MM.1S (cell line): ENCODE results near the gene CSRP1.

Experiments
- DNase-seq: peaks from one replicate; pipeline ENCODE4 v3.0.0-alpha.2; 2015
- H2AFZ ChIP-seq: fragments of 300-600 bp; sonication (generic); 2 replicates; pipeline ENCODE4 v1.6.0; 2016; ENCODE audit warnings: antibody characterized with exemption, low read length
- H3F3A ChIP-seq: fragments of 300-600 bp; sonication (generic); 2 replicates; pipeline ENCODE4 v1.6.1; 2016; ENCODE audit warnings: mild to moderate bottlenecking, antibody characterized with exemption, low read length, moderate library complexity, mixed read lengths; ENCODE audit not compliant: insufficient read depth
- H3K27ac ChIP-seq: fragments of 300-600 bp; sonication (generic); 2 replicates; pipeline ENCODE4 v1.5.1; 2016; ENCODE audit warnings: mild to moderate bottlenecking, low read length
- H3K27me3 ChIP-seq: fragments of 300-600 bp; sonication (generic); replicated peaks from 2 replicates; pipeline ENCODE4 v1.6.0; 2016; ENCODE audit warnings: low read length; ENCODE audit not compliant: insufficient read depth
- H3K36me3 ChIP-seq: fragments of 300-600 bp; sonication (generic); replicated peaks from 2 replicates; pipeline ENCODE4 v1.6.1; 2016; ENCODE audit warnings: mild to moderate bottlenecking, low read length, mixed read lengths; ENCODE audit not compliant: insufficient read depth
- H3K4me1 ChIP-seq: fragments of 300-600 bp; sonication (generic); 2 replicates; pipeline ENCODE4 v1.6.1; 2016; ENCODE audit warnings: low read length, mixed read lengths
- H3K4me2 ChIP-seq: fragments of 300-600 bp; sonication (generic); 2 replicates; pipeline ENCODE4 v1.6.0; 2016; ENCODE audit warnings: low read depth, low read length
- H3K4me3 ChIP-seq: fragments of 300-600 bp; sonication (generic); 2 replicates; pipeline ENCODE4 v1.5.1; 2016; ENCODE audit warnings: low read length, mixed read lengths
- H3K79me2 ChIP-seq: fragments of 300-600 bp; sonication (generic); 2 replicates; pipeline ENCODE4 v1.6.1; 2016; ENCODE audit warnings: mixed run types, low read length, mixed read lengths
- H3K9ac ChIP-seq: fragments of 300-600 bp; sonication (generic); 2 replicates; pipeline ENCODE4 v1.6.1; 2016; ENCODE audit warnings: low read length, mixed read lengths
- H3K9me2 ChIP-seq: fragments of 300-600 bp; sonication (generic); replicated peaks from 2 replicates; pipeline ENCODE4 v1.6.1; 2016; ENCODE audit warnings: mild to moderate bottlenecking, low read length, mixed read lengths; ENCODE audit not compliant: insufficient read depth
- H3K9me3 ChIP-seq: fragments of 300-600 bp; sonication (generic); replicated peaks from 2 replicates; pipeline ENCODE4 v1.6.1; 2016; ENCODE audit warnings: mild to moderate bottlenecking, low read length, mixed read lengths; ENCODE audit not compliant: insufficient read depth
- H4K20me1 ChIP-seq: fragments of 300-600 bp; sonication (generic); 2 replicates; pipeline ENCODE4 v1.6.1; 2016; ENCODE audit warnings: mild to moderate bottlenecking, low read length, moderate library complexity, mixed read lengths; ENCODE audit not compliant: insufficient read depth
- EZH2 ChIP-seq: fragments of 300-600 bp; sonication (generic); optimal IDR thresholded peaks from 2 replicates; pipeline ENCODE3; 2017; ENCODE audit warnings: low read depth, mild to moderate bottlenecking, antibody characterized with exemption, low read length, mixed read lengths
- EZH2phosphoT487 ChIP-seq: fragments of 300-600 bp; sonication (generic); IDR thresholded peaks from 2 replicates; pipeline ENCODE4 v1.6.1; 2018; ENCODE audit warnings: antibody characterized with exemption, low read length
- TF ChIP-seq, protein P1 (sequence below): fragments of 300-600 bp; sonication (generic); IDR thresholded peaks from 2 replicates; pipeline ENCODE4 v1.5.1; 2016; ENCODE audit warnings: antibody characterized with exemption, low read length, mixed read lengths

The CSRP1 gene

DNA sequence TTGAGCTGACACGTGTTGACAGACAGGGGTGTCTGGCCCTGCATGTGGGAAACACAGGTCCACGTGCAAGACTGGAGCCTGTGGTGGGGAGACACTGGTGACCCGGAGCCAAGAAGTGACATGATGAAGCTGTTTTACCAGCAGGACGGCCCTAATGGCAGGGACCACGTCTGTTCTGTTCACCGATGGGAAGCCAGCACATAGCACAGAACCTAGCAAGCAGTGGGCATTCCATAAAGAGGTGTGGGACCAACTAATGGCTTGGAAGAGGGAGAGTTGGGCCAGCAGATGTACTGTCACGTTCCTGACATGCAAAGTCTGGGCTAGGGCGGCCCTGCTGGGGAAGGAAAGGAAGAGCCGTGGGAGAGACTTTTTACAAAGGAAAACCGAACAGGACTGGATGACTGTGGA lies 47.3 kb upstream of the CSRP1 start:
- Histone ChIP-seq H3K4me1 (no peaks in the 10 kb centered on the region), H4K20me1 (no peaks in the 10 kb centered on the region), H3K9me3 (no peaks in the 10 kb centered on the region), H3K4me2 (no peak overlapping the region), H3K27ac (no peak overlapping the region), H3K4me3 (no peak overlapping the region), H3K79me2 (no peaks in the 10 kb centered on the region), H3F3A (no peaks in the 10 kb centered on the region), H3K36me3 (no peaks in the 10 kb centered on the region), H2AFZ (no peak overlapping the region), H3K9ac (no peak overlapping the region), H3K9me2 (no peaks in the 10 kb centered on the region), H3K27me3 (peaks cover 11% of the 10 kb centered on the region; the same call in 1 of the 2 replicates)
- TF ChIP-seq EZH2phosphoT487, result no peak
- TF ChIP-seq, protein P1, sequence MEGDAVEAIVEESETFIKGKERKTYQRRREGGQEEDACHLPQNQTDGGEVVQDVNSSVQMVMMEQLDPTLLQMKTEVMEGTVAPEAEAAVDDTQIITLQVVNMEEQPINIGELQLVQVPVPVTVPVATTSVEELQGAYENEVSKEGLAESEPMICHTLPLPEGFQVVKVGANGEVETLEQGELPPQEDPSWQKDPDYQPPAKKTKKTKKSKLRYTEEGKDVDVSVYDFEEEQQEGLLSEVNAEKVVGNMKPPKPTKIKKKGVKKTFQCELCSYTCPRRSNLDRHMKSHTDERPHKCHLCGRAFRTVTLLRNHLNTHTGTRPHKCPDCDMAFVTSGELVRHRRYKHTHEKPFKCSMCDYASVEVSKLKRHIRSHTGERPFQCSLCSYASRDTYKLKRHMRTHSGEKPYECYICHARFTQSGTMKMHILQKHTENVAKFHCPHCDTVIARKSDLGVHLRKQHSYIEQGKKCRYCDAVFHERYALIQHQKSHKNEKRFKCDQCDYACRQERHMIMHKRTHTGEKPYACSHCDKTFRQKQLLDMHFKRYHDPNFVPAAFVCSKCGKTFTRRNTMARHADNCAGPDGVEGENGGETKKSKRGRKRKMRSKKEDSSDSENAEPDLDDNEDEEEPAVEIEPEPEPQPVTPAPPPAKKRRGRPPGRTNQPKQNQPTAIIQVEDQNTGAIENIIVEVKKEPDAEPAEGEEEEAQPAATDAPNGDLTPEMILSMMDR, result no peak
- no peak for TF ChIP-seq EZH2
- no peak for DNase-seq

- Histone ChIP-seq H3K79me2 (no peaks in the 10 kb centered on the region), H3K9me2 (no peaks in the 10 kb centered on the region), H3K4me2 (no peak overlapping the region), H3K27ac (no peak overlapping the region), H3K9ac (no peak overlapping the region), H3K27me3 (peaks cover 11% of the 10 kb centered on the region; the same call in 1 of the 2 replicates), H4K20me1 (no peaks in the 10 kb centered on the region), H3K36me3 (no peaks in the 10 kb centered on the region), H2AFZ (no peak overlapping the region), H3K4me3 (no peak overlapping the region), H3K4me1 (no peaks in the 10 kb centered on the region), H3F3A (no peaks in the 10 kb centered on the region), H3K9me3 (no peaks in the 10 kb centered on the region)
- no peak for DNase-seq
- TF ChIP-seq EZH2phosphoT487 (no peak), EZH2 (no peak)
- TF ChIP-seq, protein P1, result no peak
Observed at GRCh38 chr1:201553496-201554189, 46.7 kb upstream of the CSRP1 start.

DNA sequence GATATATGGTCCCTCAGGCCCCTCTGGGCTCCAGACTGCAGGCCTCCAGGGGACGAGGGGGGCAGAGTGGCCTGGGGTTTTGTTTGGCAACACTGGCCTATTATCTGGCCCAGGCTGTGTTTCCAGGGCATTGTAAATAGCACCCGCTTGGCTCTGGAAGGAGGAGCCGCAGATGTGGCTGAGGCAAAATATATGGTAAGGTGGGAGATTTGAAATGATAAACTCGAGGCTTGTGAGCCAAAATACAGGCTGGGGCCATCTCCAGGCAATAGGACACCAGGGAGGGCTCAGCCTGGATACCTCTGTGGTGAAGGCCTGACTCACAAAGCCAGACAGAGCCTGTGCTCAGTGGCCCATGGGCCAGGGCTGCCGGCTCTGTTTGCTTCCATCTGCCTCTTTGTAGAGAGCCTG lies 46.0 kb upstream of the CSRP1 start:
- H3K9ac ChIP-seq, result no peak overlapping the region

More for the DNA sequence above, 46.0 kb upstream of the CSRP1 start:
- no peak for DNase-seq
- no peaks in the 10 kb centered on the region for H3K9me2 ChIP-seq
- no peaks in the 10 kb centered on the region for H3F3A ChIP-seq
- H2AFZ ChIP-seq, result no peak overlapping the region
- no peak overlapping the region for H3K4me2 ChIP-seq
- H3K4me3 ChIP-seq, result no peak overlapping the region
- no peaks in the 10 kb centered on the region for H3K4me1 ChIP-seq
- no peaks in the 10 kb centered on the region for H3K36me3 ChIP-seq
- H3K79me2 ChIP-seq, result no peaks in the 10 kb centered on the region
- H3K27me3 ChIP-seq, result peaks cover 11% of the 10 kb centered on the region; the same call in 1 of the 2 replicates
- no peaks in the 10 kb centered on the region for H3K9me3 ChIP-seq
- H3K27ac ChIP-seq, result no peak overlapping the region
- TF ChIP-seq EZH2phosphoT487 (no peak), EZH2 (no peak)
- TF ChIP-seq, protein P1, result no peak
- H4K20me1 ChIP-seq, result no peaks in the 10 kb centered on the region
